ACHN (cell line): ENCODE measurements around the gene OR52H1.
"Not testable (repeated sequence)": the region's sequence is repeated elsewhere in the genome, so short reads cannot be mapped to it uniquely, and the experiment has no call there.

ENCODE experiments used
- DNase-seq: peaks from one replicate; pipeline ENCODE4 v3.0.0-alpha.2; 2015
- in situ Hi-C: cut with HindIII; loops from 2 replicates; pipeline ENCODE4 v1.10.0; 2017; ENCODE audit warnings: low sequenced_read_pairs, low pct_ligation_motif_present, low pct_unique_long_range_greater_than_20kb

The OR52H1 gene

GRCh38 chr11:5548440-5548839, at the start of gene OR52H1:
OR52H1 (minus strand) TSS chr11:5548540; CDS start chr11:5545505, 3,035 bp downstream.
- in situ Hi-C loops: no loop called here
- DNase-seq: no peak

GRCh38 chr11:5597953-5598352, 49.6 kb upstream of the OR52H1 start:
- in situ Hi-C loops: no loop called here
- no peak for DNase-seq

- DNase-seq: peak; percentile 71
These were observed 48.4 kb upstream of the OR52H1 start, which contains the start of gene TRIM6 for GRCh38 chr11:5596607-5597201. TRIM6 (plus strand) TSS chr11:5596637; CDS start chr11:5596898, 261 bp downstream.

GRCh38 chr11:5593146-5593545, 44.8 kb upstream of the OR52H1 start:
- in situ Hi-C loops: no loop called here
- no peak for DNase-seq

More at GRCh38 chr11:5596607-5597201, 48.4 kb upstream of the OR52H1 start, which contains the start of gene TRIM6:
- in situ Hi-C loops: no loop called here

- no peak for DNase-seq
These were observed 44.3 kb upstream of the OR52H1 start for GRCh38 chr11:5592615-5593014.

GRCh38 chr11:5591613-5592012, 43.3 kb upstream of the OR52H1 start:
- peak; percentile 8 for DNase-seq

More at GRCh38 chr11:5592615-5593014, 44.3 kb upstream of the OR52H1 start:
- in situ Hi-C loops: no loop called here

GRCh38 chr11:5589906-5590305, 41.6 kb upstream of the OR52H1 start:
- DNase-seq, in situ Hi-C loops: not testable (repeated sequence)

More at GRCh38 chr11:5591613-5592012, 43.3 kb upstream of the OR52H1 start:
- in situ Hi-C loops: no loop called here

- DNase-seq, in situ Hi-C loops: not testable (repeated sequence)
These were observed 36.1 kb upstream of the OR52H1 start for GRCh38 chr11:5584458-5584857.

GRCh38 chr11:5581014-5581413, 32.7 kb upstream of the OR52H1 start:
- in situ Hi-C loops: no loop called here
- no peak for DNase-seq

- DNase-seq: no peak
- in situ Hi-C loops: no loop called here
These were observed 32.2 kb upstream of the OR52H1 start, which contains the start of gene OR52B6 for GRCh38 chr11:5580577-5580976. OR52B6 (plus strand) TSS chr11:5580877; CDS start chr11:5580877, 0 bp downstream.

GRCh38 chr11:5577101-5577500, 28.8 kb upstream of the OR52H1 start:
- DNase-seq: no peak
- in situ Hi-C loops: no loop called here

- no peak for DNase-seq
- in situ Hi-C loops: no loop called here
These were observed 26.8 kb upstream of the OR52H1 start for GRCh38 chr11:5575152-5575551.

GRCh38 chr11:5574654-5575053, 26.3 kb upstream of the OR52H1 start:
- in situ Hi-C loops: no loop called here
- DNase-seq: no peak

GRCh38 chr11:5564259-5565019, 16.1 kb upstream of the OR52H1 start:
- in situ Hi-C loops: no loop called here
- DNase-seq: no peak

- in situ Hi-C loops: no loop called here
- DNase-seq: no peak
These were observed 9.4 kb upstream of the OR52H1 start for GRCh38 chr11:5557751-5558150.

- in situ Hi-C loops: no loop called here
- no peak for DNase-seq
These were observed 8.4 kb upstream of the OR52H1 start for GRCh38 chr11:5556596-5557188.

- peak; percentile 10 for DNase-seq
- in situ Hi-C loops: no loop called here
These were observed 5.0 kb upstream of the OR52H1 start for GRCh38 chr11:5553343-5553742.

GRCh38 chr11:5550440-5551095, 2.2 kb upstream of the OR52H1 start:
- in situ Hi-C loops: no loop called here
- peak; percentile 70 for DNase-seq

GRCh38 chr11:5547982-5548381, 358 bp downstream of the OR52H1 start:
- in situ Hi-C loops: no loop called here
- DNase-seq: no peak
